T-helper 17 cell (primary cell): ENCODE measurements around the gene ANKRD61. TPM values are rescaled to one million over a fixed set of nuclear protein-coding genes. Genes with fewer than 3 reads are reported as not detected.
A peak's percentile ranks its signal among the peaks of the same experiment; 100 is the strongest.

ENCODE experiments used
- ATAC-seq: fragments of 150-1000 bp; cut with Tn5 transposase; 2 replicates; pipeline ENCODE4 v1.10.0; 2021; ENCODE audit warnings: mild to moderate bottlenecking, moderate library complexity
- DNase-seq, 3 donors: peaks; one replicate each; pipeline versions ENCODE4 v3.0.0 to v3.0.0-alpha.2; 2020 to 2021
- H3K9me3 ChIP-seq: one replicate; pipeline ENCODE4 v1.7.0; 2013; ENCODE audit warnings: low read length, mild to moderate bottlenecking; ENCODE audit not compliant: control insufficient read depth, poor library complexity, severe bottlenecking
- H3K27ac Mint-ChIP-seq: one replicate; pipeline ENCODE4 v1.8.0; 2022; ENCODE audit warnings: mild to moderate bottlenecking, moderate library complexity, mixed read lengths
- H3K27me3 Mint-ChIP-seq: one replicate; pipeline ENCODE4 v1.8.0; 2022; ENCODE audit warnings: mixed read lengths
- H3K36me3 Mint-ChIP-seq: one replicate; pipeline ENCODE4 v1.8.0; 2022; ENCODE audit warnings: low read depth, mixed read lengths
- H3K4me1 Mint-ChIP-seq: one replicate; pipeline ENCODE4 v1.8.0; 2022; ENCODE audit warnings: mild to moderate bottlenecking, mixed read lengths
- H3K4me3 Mint-ChIP-seq: one replicate; pipeline ENCODE4 v1.8.0; 2022; ENCODE audit warnings: mild to moderate bottlenecking, moderate library complexity, mixed read lengths
- total RNA-seq, 4 donors: library from RNA in 2 of 4; stranded (reverse) in 2 of 4; gene quantifications; one replicate each; pipeline ENCODE4 v1.2.3 and lab custom pipeline; 2022 to 2026

Gene ANKRD61
- total RNA-seq, 2 donors from 2014 or later = not detected

DNA sequence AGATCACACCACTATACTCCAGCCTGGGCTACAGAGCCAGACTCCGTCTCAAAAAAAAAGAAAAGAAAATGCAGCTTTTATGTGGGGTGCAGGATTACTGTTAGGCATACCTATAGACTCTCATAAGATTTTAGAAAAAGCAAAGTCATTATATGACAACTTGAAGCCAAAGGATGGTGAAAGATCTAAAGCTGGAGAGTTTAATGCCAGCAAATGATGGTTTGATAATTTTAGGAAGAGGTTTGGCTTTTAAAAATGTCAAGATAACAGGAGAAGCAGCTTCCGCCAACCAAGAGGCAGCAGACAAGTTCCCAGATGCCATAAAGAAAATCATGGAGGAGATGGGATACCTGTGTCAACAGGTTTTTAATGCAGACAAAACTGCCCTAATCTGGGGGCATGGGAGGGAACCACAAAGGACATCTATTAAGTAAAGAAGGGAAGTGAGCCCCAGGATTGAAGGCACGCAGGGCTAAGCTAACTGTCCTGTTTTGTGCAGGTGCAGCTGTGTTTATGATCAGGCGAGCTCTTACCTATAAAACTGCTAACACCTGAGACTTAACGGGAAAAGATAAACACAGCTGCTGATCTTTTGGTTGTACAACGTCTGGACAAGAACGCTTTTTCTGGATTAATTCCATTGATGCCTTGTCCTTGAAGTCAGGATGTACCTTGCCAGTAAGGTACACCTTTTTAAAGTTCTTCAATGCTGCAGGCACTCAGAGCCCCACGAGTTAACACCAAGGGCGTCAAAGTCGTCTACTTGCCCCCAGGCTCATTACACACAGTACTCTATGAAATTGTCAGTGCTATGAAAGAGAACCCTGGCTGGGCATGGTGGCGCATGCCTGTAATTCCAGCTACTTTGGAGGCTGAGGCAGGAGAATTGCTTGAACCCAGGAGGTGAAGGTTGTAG is 10.5 kb upstream of the ANKRD61 start:
- Mint-ChIP-seq H3K4me1 (peaks cover 4% of the 10 kb centered on the region), H3K27me3 (no peaks in the 10 kb centered on the region), H3K36me3 (peaks cover 5% of the 10 kb centered on the region), H3K27ac (no peak overlapping the region), H3K4me3 (no peak overlapping the region)
- DNase-seq (no peak), ATAC-seq (no peak)
- H3K9me3 ChIP-seq = no peaks in the 10 kb centered on the region

DNA sequence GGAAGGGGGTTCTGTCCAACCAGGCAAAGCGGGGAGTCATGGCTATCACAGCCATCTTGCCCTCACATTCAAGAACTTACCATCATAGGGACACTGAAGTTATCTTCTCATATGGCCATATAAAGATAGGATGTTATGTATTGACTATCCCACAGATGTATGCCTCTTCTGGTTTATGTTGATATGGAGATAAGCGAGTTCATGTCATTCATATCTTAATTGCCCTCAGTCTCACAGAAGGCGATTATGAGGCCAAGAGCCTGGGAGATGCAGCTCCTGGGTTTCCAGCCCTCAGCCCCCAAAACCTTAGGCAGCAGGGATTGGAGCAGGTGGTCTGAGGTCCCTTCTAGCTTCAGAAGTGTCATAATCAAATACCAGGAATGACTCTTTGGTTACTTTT is 8.5 kb upstream of the ANKRD61 start:
- no peak overlapping the region for H3K4me3 Mint-ChIP-seq
- H3K27me3 Mint-ChIP-seq = no peaks in the 10 kb centered on the region
- no peak overlapping the region for H3K27ac Mint-ChIP-seq
- no peaks in the 10 kb centered on the region for H3K9me3 ChIP-seq
- DNase-seq (no peak), ATAC-seq (no peak)
- peaks cover 5% of the 10 kb centered on the region for H3K36me3 Mint-ChIP-seq
- H3K4me1 Mint-ChIP-seq = peaks cover 18% of the 10 kb centered on the region

DNA sequence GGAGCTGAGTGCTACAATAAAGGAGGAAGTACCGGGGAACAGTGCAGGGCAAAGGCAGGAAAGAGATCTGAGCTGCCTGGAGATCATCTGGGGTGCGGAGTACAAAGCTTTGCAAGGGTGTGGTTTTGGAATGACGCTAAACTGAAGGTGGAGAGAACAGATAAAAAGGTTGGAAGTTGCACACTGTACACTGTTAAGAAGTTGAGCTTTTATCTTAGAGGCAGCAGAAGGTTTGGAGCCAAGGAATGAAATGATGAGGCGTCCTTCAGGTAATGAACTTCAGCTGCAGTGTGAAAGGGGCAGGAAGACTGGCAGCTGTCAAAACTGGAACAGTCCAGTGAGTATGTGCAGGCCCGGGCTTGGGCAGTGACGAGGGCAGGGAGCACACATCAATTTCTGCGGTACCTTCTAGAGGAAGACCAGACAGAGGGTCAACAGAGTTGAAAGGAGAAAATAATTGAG is 7.2 kb upstream of the ANKRD61 start:
- ATAC-seq (no peak), DNase-seq (no peak)
- peak overlapping the region; percentile 94 for H3K27ac Mint-ChIP-seq
- H3K4me1 Mint-ChIP-seq = peaks cover 20% of the 10 kb centered on the region
- H3K9me3 ChIP-seq = no peaks in the 10 kb centered on the region
- H3K4me3 Mint-ChIP-seq = peak overlapping the region; percentile 41
- H3K27me3 Mint-ChIP-seq = no peaks in the 10 kb centered on the region
- H3K36me3 Mint-ChIP-seq = peaks cover 5% of the 10 kb centered on the region

DNA sequence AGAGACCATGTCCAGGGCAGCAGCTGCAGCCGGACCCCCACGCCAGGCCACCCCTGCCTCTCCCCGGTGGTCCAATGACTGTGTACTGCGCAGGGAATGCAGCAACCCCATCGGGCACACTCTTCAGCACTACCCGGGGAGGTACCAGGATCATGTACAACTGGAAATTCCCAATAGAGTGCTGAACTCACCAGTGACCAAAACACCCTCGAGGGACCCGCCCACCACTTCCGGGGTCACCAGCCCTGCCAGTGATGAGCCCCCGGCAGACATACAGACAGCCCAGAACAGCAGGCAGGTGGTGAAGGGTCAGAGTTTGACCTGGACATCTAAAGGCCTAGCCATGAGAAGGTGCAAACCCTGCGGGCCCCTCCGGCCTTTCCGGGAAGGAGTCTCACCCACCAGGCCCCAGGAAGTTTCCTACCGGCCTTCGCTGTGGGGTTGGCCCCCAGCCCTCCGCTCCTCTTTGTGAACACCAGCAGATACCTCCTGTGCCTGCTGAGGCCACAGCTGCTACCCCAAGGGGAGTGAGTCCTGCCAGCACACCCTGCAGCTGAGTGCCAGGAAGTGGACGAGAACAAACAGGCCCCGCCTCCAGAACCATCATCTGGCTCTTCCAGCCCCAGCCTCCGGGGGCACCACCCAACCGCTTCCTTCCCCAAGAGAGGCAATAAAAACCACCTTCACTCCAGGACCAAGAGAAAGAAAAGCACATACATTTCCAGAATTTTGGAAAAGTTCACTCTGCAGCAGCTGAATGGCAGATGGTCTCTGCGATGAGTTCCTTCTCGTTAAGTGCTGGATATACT is 5.0 kb upstream of the ANKRD61 start:
- ATAC-seq = peak; percentile 100
- Mint-ChIP-seq H3K36me3 (peaks cover 5% of the 10 kb centered on the region), H3K27ac (peak overlapping the region; percentile 94), H3K27me3 (no peaks in the 10 kb centered on the region), H3K4me1 (peaks cover 17% of the 10 kb centered on the region), H3K4me3 (peak overlapping the region; percentile 94)
- no peaks in the 10 kb centered on the region for H3K9me3 ChIP-seq
- peak; percentile 43 to 54 (median 54) for DNase-seq

DNA sequence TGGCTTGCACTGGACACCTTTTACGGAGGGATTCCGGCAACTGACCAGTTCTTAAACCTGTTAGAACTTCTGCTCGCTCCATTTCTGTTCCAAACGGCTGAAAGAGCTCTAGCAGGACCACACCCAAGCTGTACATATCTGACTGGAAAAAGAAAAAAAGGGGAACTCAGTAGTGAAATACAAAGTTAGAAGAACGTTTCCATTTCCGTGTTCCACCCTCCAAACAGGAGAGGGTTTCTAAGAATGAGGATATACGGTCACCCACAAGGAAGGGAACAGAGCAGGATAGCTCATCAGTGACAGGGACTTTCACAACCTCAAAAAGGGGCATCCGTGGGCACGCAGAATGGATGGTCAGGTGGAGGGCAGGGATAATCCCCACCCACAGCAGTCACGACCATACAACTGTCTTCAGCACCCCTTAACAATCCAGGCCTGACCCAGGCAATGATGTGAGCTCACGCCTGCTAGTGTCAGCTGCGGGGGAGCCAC is 4.3 kb upstream of the ANKRD61 start:
- DNase-seq (no peak), ATAC-seq (no peak)
- Mint-ChIP-seq H3K4me1 (peaks cover 20% of the 10 kb centered on the region), H3K27ac (peak overlapping the region; percentile 94), H3K36me3 (peaks cover 8% of the 10 kb centered on the region), H3K4me3 (peak overlapping the region; percentile 94), H3K27me3 (no peaks in the 10 kb centered on the region)
- H3K9me3 ChIP-seq = no peaks in the 10 kb centered on the region

DNA sequence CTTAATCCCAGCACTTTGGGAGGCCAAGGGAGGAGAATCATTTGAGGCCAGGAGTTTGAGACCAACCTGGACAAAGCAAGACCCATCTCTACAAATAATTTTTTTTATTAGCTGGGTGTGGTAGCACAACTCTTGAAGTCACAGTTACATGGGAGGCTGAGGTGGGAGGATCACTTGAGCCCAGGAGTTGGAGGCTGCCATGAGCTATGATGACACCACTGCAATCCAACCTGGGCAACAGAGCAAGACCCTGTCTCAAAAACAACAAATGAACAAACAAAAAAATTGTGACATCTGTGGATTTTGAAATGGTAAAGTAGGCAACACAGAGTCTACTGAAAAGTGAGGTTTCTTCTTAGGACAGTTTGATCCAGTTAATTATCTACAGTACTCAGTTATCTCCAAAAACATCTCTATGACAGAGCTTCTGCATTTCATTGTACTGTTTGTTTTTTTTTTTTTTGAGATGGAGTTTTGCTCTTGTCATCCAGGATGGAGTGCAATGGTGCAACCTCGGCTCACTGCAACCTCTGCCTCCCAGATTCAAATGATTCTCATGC is 3.3 kb upstream of the ANKRD61 start:
- no peaks in the 10 kb centered on the region for H3K27me3 Mint-ChIP-seq
- no peaks in the 10 kb centered on the region for H3K9me3 ChIP-seq
- peak overlapping the region; percentile 94 for H3K27ac Mint-ChIP-seq
- peaks cover 20% of the 10 kb centered on the region for H3K4me1 Mint-ChIP-seq
- peaks cover 8% of the 10 kb centered on the region for H3K36me3 Mint-ChIP-seq
- ATAC-seq (no peak), DNase-seq (no peak)
- no peak overlapping the region for H3K4me3 Mint-ChIP-seq

DNA sequence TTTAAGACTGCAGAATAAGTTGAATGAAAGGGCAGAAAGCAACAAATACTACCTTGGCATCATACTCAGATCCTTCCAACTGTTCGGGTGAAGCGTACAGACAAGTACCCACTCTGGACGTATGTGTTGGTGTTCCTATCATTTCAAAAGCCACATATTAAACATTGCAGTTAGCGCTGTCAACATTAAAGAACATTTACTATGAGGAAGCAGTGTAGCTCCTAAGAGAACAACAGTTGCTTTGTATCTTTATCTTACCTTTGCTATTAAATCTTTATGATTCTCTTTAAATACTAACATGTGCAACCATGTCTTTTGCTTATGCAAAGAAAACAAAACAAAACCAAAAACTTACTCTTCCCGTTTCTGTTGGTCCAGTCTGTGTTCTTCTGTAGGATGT is 2.6 kb upstream of the ANKRD61 start:
- H3K27ac Mint-ChIP-seq = no peak overlapping the region
- H3K36me3 Mint-ChIP-seq = peaks cover 8% of the 10 kb centered on the region
- H3K27me3 Mint-ChIP-seq = no peaks in the 10 kb centered on the region
- H3K4me1 Mint-ChIP-seq = peaks cover 20% of the 10 kb centered on the region
- no peak overlapping the region for H3K4me3 Mint-ChIP-seq
- ATAC-seq = no peak
- no peaks in the 10 kb centered on the region for H3K9me3 ChIP-seq
- no peak for DNase-seq

DNA sequence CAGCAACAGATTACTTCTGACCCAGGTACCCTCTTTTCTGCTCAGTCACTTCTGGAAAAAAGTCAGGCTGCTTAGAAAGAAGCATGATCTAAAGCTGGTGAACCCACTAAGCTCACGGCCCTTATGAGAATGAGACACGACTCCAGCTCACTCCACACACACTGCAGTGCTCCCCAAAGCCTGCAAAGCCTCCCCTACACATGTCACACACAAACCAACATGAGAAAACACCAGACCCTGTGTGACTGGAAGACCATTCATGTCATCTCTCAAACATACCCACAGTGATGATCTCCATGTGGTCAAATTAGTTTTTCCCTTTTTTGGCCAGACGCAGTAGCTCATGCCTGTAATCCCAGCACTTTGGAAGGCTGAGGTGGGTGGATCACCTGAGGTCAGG is 391 bp downstream of the ANKRD61 start:
- no peak for ATAC-seq
- H3K36me3 Mint-ChIP-seq = peaks cover 3% of the 10 kb centered on the region

DNA sequence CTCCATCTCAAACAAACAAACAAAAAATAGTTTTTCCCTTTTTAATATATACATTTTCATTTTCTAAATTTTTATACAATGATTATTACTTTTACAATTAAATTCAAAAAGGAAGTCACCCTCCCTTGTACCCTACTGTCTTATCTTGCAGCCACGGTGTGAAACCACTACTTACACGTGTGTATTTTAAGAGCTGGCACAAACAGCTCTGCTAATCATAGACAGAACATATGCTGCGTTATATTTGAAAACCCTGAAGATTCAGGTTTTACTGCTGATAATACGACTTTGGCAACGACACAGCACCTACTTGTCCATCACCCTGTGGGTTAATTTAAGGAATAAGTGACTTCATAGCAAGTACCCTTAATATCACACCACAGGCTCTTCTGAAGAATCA is 991 bp downstream of the ANKRD61 start:
- Mint-ChIP-seq H3K4me3 (no peak overlapping the region), H3K4me1 (peaks cover 12% of the 10 kb centered on the region), H3K27ac (peak overlapping the region; percentile 45), H3K36me3 (peaks cover 3% of the 10 kb centered on the region), H3K27me3 (no peaks in the 10 kb centered on the region)
- H3K9me3 ChIP-seq = no peaks in the 10 kb centered on the region
- no peak for ATAC-seq
- DNase-seq = no peak

More for the DNA sequence above, 391 bp downstream of the ANKRD61 start:
- no peak for DNase-seq
- no peak overlapping the region for H3K27ac Mint-ChIP-seq
- H3K4me3 Mint-ChIP-seq = no peak overlapping the region
- no peaks in the 10 kb centered on the region for H3K27me3 Mint-ChIP-seq
- H3K9me3 ChIP-seq = no peaks in the 10 kb centered on the region
- H3K4me1 Mint-ChIP-seq = peaks cover 18% of the 10 kb centered on the region

DNA sequence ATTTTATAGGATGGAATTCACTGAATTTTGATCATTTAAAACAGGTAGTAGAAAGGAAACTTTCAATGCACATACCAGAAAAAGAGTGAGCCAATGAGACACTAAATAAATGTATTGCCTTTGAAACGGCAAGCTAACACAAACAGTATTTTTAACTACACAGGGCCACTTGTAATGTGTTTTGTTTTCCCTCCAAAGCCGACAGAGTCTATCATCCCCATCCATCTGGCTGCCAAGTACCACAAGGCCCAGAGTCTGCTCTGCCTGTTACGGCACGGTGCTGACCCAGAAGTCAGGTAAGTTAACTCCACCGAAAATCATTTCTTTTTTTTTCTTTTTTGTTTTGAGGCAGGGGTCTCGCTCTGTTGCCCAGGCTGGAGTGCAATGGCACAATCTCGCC is 1.5 kb downstream of the ANKRD61 start:
- Mint-ChIP-seq H3K36me3 (peaks cover 3% of the 10 kb centered on the region), H3K27me3 (no peaks in the 10 kb centered on the region), H3K4me3 (no peak overlapping the region), H3K27ac (peak overlapping the region; percentile 45), H3K4me1 (peaks cover 11% of the 10 kb centered on the region)
- no peaks in the 10 kb centered on the region for H3K9me3 ChIP-seq
- ATAC-seq (no peak), DNase-seq (no peak)

DNA sequence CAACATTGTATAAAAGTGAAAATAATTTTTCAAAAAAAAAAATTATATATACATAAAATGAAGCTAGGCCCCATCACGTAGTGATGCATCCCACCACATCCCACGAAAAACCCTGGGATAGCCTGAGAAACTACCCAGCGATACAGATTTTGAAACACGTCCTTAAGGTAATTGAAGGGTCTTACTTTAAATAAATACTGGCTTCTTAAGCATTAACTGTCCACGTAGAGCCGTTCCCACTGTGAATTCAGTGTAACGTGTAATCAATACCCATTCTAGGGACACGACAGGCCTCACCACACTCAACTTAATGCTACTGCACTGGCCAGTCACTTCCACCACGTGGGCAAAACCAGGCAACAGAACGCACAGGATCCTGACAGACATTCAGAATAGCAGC is 4.0 kb downstream of the ANKRD61 start:
- Mint-ChIP-seq H3K27me3 (no peaks in the 10 kb centered on the region), H3K27ac (no peak overlapping the region), H3K4me3 (no peak overlapping the region), H3K4me1 (peaks cover 9% of the 10 kb centered on the region), H3K36me3 (peaks cover 3% of the 10 kb centered on the region)
- no peaks in the 10 kb centered on the region for H3K9me3 ChIP-seq
- DNase-seq = no peak
- no peak for ATAC-seq

DNA sequence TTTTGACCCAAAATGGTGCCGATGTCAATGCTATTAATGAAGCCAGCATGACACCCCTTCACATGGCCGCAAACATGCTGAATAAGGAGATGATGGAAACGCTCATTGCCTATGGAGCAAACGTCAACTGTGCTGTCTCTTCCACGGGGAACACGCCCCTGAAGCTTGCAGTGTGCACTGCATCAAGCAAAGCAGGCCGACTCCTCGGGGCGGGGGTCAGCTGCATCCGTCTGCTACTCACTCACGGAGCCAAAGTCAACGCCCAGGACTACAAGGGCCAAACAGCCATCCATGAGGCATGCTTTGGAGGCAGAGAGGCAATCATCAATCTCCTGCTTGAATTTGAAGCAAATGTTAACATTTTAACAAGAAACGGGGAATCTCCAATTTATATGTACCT is 4.5 kb downstream of the ANKRD61 start:
- no peaks in the 10 kb centered on the region for H3K27me3 Mint-ChIP-seq
- peaks cover 5% of the 10 kb centered on the region for H3K36me3 Mint-ChIP-seq
- ATAC-seq (no peak), DNase-seq (no peak)
- H3K27ac Mint-ChIP-seq = no peak overlapping the region
- H3K9me3 ChIP-seq = no peaks in the 10 kb centered on the region
- peaks cover 11% of the 10 kb centered on the region for H3K4me1 Mint-ChIP-seq
- H3K4me3 Mint-ChIP-seq = no peak overlapping the region

DNA sequence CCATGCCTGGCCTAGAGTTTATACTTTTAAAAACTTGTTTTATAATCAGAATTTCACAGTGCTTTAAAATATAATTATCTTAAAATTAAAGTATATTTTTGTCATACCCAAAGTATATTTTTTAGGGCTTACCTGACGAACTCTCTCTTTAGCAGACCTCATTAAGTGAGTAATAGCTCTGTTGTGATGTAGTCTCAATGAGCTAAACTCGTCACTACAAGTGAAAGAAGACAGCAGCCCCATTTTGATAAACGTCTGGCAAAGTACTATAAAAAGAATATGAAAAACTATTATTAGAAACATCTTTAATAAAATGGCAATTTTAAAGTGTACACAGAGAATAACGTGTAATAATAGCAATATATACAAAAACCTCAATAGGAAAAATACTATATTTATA is 18.6 kb downstream of the ANKRD61 start:
- Mint-ChIP-seq H3K4me3 (no peak overlapping the region), H3K36me3 (peaks cover 5% of the 10 kb centered on the region), H3K4me1 (peaks cover 3% of the 10 kb centered on the region), H3K27ac (no peak overlapping the region), H3K27me3 (no peaks in the 10 kb centered on the region)
- DNase-seq (no peak), ATAC-seq (no peak)
- H3K9me3 ChIP-seq = no peaks in the 10 kb centered on the region
